Nephron (organoid): Measurements from ENCODE around the gene PEX5.

Experiments
- H3K27ac Mint-ChIP-seq, 3 experiments: 2 replicates each; pipeline ENCODE4 v1.8.0; 2020; ENCODE audit warnings: mixed read lengths in 3 of 3, mild to moderate bottlenecking in 2 of 3, moderate library complexity in 1 of 3
- H3K27me3 Mint-ChIP-seq: 2 replicates; pipeline ENCODE4 v1.8.0; 2021; ENCODE audit warnings: low read depth, mild to moderate bottlenecking, moderate library complexity, mixed read lengths
- H3K36me3 Mint-ChIP-seq: 2 replicates; pipeline ENCODE4 v1.8.0; 2020; ENCODE audit warnings: low read depth, mixed read lengths
- H3K4me1 Mint-ChIP-seq: 2 replicates; pipeline ENCODE4 v1.8.0; 2020; ENCODE audit warnings: mixed read lengths
- H3K4me3 Mint-ChIP-seq, 3 experiments: 2 replicates each; pipeline ENCODE4 v1.8.0; 2020; ENCODE audit warnings: mild to moderate bottlenecking in 3 of 3, mixed read lengths in 3 of 3, moderate library complexity in 2 of 3
- H3K9me3 Mint-ChIP-seq: 2 replicates; pipeline ENCODE4 v1.8.0; 2020; ENCODE audit warnings: mixed read lengths
- CTCF ChIP-seq, 3 experiments: fragments of 200-600 bp; sonication (generic); IDR thresholded peaks; one replicate each; pipeline ENCODE4 v1.5.0; 2021; ENCODE audit warnings: antibody characterized with exemption in 3 of 3; ENCODE audit not compliant: unreplicated experiment in 3 of 3

Gene PEX5

GRCh38 chr12:7156259-7157197 lies 33.0 kb upstream of the PEX5 start:
- Mint-ChIP-seq H3K27ac (no peak overlapping the region), H3K27me3 (peaks cover 2% of the 10 kb centered on the region), H3K4me3 (no peak overlapping the region), H3K4me1 (no peaks in the 10 kb centered on the region), H3K9me3 (no peaks in the 10 kb centered on the region), H3K36me3 (peaks cover 21% of the 10 kb centered on the region)
- no peak for TF ChIP-seq CTCF (IDR thresholded peaks at IDR 0.05; ENCODE audit: unreplicated experiment in 3 of 3)

DNA sequence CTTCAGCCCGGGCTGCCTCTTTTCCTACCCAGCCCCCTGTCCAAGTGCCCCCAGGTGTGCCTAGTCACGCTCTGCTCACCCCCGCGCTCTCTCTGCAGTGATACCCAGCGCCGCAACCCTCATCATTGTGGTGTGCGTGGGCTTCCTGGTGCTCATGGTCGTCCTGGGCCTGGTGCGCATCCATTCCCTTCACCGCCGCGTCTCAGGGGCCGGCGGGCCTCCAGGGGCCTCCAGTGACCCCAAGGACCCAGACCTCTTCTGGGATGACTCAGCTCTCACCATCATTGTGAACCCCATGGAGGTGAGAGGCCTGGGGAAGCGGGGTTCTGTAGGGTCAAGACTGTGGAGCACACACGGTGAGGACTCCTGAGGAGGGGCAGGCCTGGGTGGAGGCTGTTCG lies 32.1 kb upstream of the PEX5 start:
- no peaks in the 10 kb centered on the region for H3K9me3 Mint-ChIP-seq
- peaks cover 21% of the 10 kb centered on the region for H3K36me3 Mint-ChIP-seq
- no peak for TF ChIP-seq CTCF (IDR thresholded peaks at IDR 0.05; ENCODE audit: unreplicated experiment in 3 of 3)
- H3K4me3 Mint-ChIP-seq, result no peak overlapping the region
- H3K27me3 Mint-ChIP-seq, result peaks cover 11% of the 10 kb centered on the region
- no peak overlapping the region for H3K27ac Mint-ChIP-seq
- H3K4me1 Mint-ChIP-seq, result no peaks in the 10 kb centered on the region

DNA sequence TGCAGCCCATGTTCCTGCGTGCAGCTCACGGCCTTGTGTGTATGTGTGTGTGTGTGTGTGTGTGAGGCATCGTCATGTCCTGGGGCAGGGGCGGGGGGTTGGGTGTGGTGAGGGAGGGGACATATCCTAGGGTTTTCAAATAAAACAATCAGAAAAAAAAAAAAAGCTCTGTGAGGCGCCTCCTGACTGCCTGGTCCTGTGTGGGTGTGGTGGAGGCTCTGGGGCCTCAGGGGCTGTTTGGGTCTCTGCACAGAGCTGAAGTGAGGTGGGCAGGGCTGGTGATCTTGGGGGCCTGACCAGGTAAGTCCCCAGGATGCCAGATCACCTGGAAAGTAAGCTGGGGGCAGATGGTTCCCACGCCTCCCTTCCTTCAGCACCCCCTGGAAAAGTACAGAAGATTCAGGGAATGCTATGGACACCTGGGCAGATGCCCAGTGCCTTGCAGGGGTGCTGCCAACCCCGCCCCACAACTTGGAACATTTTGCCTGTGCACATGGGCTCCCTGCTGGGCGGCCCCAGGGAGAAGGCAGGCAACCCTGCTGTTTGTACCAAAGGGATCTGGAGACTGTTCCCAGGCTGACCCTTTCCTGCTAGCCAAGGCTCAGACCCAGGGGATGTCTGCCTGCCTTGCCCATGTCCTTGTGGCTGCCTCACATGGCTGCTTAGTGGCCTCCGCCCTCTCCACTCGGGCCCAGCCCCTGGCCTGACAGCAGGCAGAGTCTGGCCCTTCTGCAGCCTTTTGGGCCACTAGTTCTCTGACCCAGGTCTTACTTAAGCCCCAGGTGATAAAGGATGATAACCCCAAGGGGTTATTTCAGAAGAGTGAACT lies 30.5 kb upstream of the PEX5 start:
- Mint-ChIP-seq H3K27ac (no peak overlapping the region), H3K9me3 (no peaks in the 10 kb centered on the region), H3K36me3 (peaks cover 19% of the 10 kb centered on the region), H3K4me1 (no peaks in the 10 kb centered on the region), H3K27me3 (peaks cover 22% of the 10 kb centered on the region), H3K4me3 (no peak overlapping the region)
- no peak for TF ChIP-seq CTCF (IDR thresholded peaks at IDR 0.05; ENCODE audit: unreplicated experiment in 3 of 3)

DNA sequence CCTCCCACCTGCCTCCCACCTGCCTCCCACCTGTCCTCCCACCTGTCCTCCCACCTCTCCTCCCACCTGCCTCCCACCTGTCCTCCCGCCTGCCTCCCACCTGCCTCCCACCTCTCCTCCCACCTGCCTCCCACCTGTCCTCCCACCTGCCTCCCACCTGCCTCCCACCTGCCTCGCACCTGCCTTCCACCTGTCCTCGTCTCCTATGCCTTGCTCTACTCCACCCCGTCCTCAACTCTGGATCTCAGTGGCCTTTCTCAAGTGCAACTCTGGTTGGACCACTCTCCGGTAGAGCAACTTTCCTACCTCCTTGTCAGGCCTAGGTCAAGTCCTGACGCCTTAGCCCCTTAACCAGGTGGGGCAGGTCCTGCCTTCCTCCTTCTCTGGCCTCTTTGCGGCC lies 29.3 kb upstream of the PEX5 start:
- Mint-ChIP-seq H3K9me3 (peaks cover 5% of the 10 kb centered on the region), H3K4me1 (no peaks in the 10 kb centered on the region), H3K36me3 (peaks cover 11% of the 10 kb centered on the region), H3K27me3 (peaks cover 22% of the 10 kb centered on the region), H3K27ac (no peak overlapping the region), H3K4me3 (no peak overlapping the region)
- no peak for TF ChIP-seq CTCF (IDR thresholded peaks at IDR 0.05; ENCODE audit: unreplicated experiment in 3 of 3)

DNA sequence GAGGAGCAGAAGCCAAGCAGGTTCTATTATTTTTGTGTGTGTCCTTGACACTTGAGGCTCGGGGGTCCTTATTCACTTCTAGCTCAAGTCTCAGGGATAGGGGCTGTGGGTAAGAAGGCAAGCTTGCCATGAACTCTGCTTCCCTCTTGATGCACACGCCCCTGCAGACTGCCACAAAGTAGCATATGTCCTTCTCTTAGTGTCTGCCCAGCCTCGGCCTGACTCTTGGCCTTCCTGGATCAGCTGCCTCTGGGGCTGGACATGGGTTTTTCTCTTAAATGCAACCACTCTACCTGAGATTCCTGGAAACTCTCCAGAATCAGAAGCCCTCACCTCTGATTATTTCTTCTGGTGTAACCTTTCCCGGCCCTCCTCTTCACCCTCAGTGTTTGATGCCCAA lies 28.2 kb upstream of the PEX5 start:
- H3K9me3 Mint-ChIP-seq, result peaks cover 9% of the 10 kb centered on the region
- no peak overlapping the region for H3K4me3 Mint-ChIP-seq
- no peak overlapping the region for H3K27ac Mint-ChIP-seq
- peaks cover 22% of the 10 kb centered on the region for H3K27me3 Mint-ChIP-seq
- no peaks in the 10 kb centered on the region for H3K4me1 Mint-ChIP-seq
- peaks cover 5% of the 10 kb centered on the region for H3K36me3 Mint-ChIP-seq
- no peak for TF ChIP-seq CTCF (IDR thresholded peaks at IDR 0.05; ENCODE audit: unreplicated experiment in 3 of 3)
